Lower leg skin (tissue), 3 donors: ENCODE results near the gene MDC1.

Source experiments
- POLR2A ChIP-seq, 2 donors: fragments of 450-650 bp; IDR thresholded peaks; one replicate each; pipeline ENCODE4 v1.6.1; 2016 to 2017; ENCODE audit warnings: antibody characterized with exemption in 2 of 2, mild to moderate bottlenecking in 1 of 2, moderate library complexity in 1 of 2
- TF ChIP-seq, protein P1 (sequence below), 3 donors: fragments of 450-650 bp; IDR thresholded peaks; one replicate each; pipeline ENCODE4 v1.5.1; 2016; ENCODE audit warnings: antibody characterized with exemption in 3 of 3, mild to moderate bottlenecking in 3 of 3, moderate library complexity in 2 of 3

DNA sequence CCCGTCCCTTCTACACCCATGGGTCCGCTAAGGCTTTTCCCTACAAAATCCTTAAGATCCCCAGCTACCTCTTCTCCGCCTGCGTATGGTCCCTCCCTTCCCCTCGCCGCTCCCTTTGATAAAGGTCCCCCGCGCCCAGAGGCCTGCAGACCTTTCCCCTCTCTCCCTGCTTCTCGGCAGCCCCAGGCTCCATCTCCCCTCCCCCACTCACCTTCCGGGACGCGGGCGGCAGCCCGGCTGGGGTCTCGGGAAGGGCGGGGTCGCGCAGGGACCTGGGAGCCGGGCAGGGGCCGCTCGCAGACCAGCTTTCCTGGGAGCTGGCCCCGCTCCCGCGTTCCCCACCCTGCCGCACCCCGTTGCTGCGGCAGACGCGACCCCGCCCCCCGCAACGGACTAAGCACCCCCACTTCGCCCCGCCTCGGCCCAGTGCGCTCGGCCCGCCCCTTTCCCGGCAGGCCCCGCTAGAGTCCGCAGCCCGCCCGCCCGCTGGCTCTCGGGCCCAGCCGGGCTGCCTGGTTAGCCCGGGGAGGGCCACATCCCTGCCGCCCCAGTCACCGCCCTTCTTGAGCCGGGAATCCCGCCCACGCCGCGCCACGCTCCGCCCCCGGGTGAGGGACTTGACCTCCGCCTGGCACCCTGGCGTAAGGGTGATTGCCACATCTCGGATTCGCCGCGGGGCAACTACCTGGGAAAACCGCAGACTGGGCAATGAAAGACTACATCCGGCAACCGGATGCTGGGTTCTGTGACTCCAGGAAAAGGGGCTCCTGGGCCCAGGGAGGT lies 25.4 kb upstream of the MDC1 start, which contains the start of gene FLOT1:
- TF ChIP-seq, protein P1, sequence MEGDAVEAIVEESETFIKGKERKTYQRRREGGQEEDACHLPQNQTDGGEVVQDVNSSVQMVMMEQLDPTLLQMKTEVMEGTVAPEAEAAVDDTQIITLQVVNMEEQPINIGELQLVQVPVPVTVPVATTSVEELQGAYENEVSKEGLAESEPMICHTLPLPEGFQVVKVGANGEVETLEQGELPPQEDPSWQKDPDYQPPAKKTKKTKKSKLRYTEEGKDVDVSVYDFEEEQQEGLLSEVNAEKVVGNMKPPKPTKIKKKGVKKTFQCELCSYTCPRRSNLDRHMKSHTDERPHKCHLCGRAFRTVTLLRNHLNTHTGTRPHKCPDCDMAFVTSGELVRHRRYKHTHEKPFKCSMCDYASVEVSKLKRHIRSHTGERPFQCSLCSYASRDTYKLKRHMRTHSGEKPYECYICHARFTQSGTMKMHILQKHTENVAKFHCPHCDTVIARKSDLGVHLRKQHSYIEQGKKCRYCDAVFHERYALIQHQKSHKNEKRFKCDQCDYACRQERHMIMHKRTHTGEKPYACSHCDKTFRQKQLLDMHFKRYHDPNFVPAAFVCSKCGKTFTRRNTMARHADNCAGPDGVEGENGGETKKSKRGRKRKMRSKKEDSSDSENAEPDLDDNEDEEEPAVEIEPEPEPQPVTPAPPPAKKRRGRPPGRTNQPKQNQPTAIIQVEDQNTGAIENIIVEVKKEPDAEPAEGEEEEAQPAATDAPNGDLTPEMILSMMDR (IDR thresholded peaks at IDR 0.05): peak in 1 of 3 donors; percentile 49
- no peak for TF ChIP-seq POLR2A (IDR thresholded peaks at IDR 0.05)
